Measurements from ENCODE around the gene TNRC6B.

The TNRC6B gene

DNA sequence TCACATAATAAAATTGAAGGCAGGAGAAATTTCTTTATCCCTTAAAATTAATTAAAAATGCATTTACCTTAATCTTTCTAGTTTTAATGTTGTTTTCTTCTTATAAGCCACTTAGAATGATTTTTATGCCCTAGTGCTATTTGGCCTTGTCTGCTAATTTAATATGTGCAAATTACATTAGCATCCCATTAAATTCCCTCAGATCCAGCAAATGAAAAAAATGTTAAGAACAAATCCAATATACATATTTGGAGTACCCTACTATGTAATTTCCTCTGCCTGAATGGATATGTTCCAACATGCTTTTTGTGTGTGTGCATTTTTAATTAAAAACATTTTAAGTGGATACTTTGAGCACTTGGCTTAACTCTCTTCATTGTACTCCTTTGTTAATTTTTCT, 56.9 kb downstream of the TNRC6B start:
- DNase-seq (ENCODE audit: low read depth in 2 of 2): no peak
- H3K4me3 ChIP-seq (replicated peaks in 1 of 2; ENCODE audit: low read depth in 2 of 2, low read length in 2 of 2): no peak overlapping the region
- TF ChIP-seq, protein P1, sequence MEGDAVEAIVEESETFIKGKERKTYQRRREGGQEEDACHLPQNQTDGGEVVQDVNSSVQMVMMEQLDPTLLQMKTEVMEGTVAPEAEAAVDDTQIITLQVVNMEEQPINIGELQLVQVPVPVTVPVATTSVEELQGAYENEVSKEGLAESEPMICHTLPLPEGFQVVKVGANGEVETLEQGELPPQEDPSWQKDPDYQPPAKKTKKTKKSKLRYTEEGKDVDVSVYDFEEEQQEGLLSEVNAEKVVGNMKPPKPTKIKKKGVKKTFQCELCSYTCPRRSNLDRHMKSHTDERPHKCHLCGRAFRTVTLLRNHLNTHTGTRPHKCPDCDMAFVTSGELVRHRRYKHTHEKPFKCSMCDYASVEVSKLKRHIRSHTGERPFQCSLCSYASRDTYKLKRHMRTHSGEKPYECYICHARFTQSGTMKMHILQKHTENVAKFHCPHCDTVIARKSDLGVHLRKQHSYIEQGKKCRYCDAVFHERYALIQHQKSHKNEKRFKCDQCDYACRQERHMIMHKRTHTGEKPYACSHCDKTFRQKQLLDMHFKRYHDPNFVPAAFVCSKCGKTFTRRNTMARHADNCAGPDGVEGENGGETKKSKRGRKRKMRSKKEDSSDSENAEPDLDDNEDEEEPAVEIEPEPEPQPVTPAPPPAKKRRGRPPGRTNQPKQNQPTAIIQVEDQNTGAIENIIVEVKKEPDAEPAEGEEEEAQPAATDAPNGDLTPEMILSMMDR (IDR thresholded peaks at IDR 0.05; ENCODE audit: low read depth, low read length): no peak

DNA sequence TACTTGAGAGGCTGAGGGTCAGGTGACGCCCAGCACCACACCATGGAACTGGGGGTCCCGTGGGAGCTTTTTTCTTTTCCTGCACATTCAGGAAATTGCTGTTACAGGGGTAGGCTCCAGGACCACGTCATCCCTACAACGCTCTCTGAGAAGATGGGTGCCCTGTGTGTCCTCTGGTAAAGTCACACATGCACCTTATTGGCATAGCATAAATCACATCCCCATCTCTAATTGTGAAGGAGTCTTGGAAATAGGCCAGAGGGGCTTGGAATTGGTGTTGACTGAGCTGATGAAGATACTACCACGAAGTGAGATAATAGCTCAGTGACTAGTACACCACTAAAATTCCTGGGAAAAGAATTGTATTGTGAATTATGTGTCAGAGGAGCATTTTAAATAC, 57.6 kb downstream of the TNRC6B start:
- no peak for DNase-seq (ENCODE audit: low read depth in 2 of 2)
- TF ChIP-seq, protein P1 (IDR thresholded peaks at IDR 0.05; ENCODE audit: low read depth, low read length): no peak

DNA sequence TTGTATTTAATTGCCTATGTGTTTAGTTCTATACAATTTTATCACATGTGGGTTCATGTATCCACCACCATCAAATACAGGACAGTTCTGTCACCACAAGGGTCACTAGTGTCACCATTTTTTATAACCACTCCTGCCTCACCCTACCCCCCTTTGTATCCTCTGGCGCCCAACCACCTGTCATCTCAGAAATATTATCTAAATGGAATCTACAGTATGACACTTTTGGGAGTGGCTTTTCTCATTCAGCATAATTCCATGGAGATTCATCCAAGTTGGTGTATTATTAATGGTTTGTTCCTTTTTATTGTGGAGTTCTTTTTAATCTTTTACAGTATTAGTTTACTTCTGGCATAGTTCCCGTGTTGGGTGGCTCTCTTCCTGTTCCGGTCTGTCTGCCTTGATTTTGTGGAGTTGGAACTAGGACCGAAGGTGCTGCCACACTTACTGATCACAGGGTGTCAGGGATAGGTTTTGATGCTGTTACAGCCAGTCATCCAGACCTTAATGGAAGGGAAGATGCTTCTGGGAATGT, 58.5 kb downstream of the TNRC6B start:
- H3K4me3 ChIP-seq (replicated peaks in 1 of 2; ENCODE audit: low read depth in 2 of 2, low read length in 2 of 2): no peak overlapping the region
- TF ChIP-seq, protein P1 (IDR thresholded peaks at IDR 0.05; ENCODE audit: low read depth, low read length): no peak
- DNase-seq (ENCODE audit: low read depth in 2 of 2): no peak

More for the DNA sequence above, 57.6 kb downstream of the TNRC6B start:
- H3K4me3 ChIP-seq (replicated peaks in 1 of 2; ENCODE audit: low read depth in 2 of 2, low read length in 2 of 2): no peak overlapping the region

DNA sequence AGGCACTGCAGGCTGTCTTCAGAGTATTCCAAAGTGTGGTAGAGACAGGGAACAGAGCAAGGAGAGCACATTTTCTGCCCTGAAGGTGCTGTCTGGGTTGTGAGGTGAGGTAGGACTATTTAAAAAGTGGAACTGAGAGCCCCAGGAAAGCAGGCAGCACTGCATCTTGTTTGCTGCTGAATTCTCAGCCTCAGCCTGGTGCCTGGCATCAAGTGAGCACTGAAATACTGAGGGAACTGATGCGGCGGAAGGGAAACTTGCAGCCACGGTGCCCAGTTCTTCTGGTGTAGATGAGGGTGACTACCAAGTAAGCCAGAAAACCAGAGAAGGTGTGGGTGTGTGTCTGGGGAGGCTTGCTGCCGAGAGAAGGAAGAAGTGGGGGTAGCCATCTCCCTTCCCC, 59.5 kb downstream of the TNRC6B start:
- TF ChIP-seq, protein P1 (IDR thresholded peaks at IDR 0.05; ENCODE audit: low read depth, low read length): no peak
- DNase-seq (ENCODE audit: low read depth in 2 of 2): no peak
- no peak overlapping the region for H3K4me3 ChIP-seq (replicated peaks in 1 of 2; ENCODE audit: low read depth in 2 of 2, low read length in 2 of 2)

DNA sequence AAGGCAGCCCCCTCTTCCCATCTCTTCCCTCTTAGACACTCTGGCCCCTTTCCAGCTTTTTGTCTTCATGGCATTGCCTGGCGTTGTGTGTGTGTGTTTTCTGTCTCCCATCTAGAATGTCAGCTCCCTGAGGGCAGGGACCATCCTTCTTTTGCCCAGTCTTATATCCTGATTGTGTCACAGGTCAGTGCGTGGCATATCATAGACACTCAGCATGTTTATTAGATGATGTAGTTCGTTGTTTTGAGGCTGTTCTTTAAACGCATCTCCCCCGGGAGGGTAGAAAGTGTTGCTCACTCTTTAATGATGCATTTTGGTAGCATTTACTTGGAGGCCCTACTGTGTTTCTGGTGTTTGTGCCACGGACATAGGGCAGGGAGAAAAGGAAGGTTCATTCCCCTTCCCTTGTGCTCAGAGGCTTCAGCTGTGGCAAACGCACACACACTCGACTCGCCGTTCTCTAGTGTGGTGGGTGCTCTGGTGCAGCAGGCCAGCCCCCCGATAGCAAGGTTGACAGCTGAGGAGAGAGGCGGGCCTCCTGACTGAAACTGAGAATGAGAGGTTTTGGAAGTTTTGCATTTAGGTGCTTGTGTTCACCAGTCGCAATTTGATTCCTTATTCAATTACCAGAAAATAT, 60.2 kb downstream of the TNRC6B start:
- no peak overlapping the region for H3K4me3 ChIP-seq (replicated peaks in 1 of 2; ENCODE audit: low read depth in 2 of 2, low read length in 2 of 2)
- peak in 1 of 2 donors; percentile 68 for DNase-seq (ENCODE audit: low read depth in 2 of 2)
- TF ChIP-seq, protein P1 (IDR thresholded peaks at IDR 0.05; ENCODE audit: low read depth, low read length): no peak

DNA sequence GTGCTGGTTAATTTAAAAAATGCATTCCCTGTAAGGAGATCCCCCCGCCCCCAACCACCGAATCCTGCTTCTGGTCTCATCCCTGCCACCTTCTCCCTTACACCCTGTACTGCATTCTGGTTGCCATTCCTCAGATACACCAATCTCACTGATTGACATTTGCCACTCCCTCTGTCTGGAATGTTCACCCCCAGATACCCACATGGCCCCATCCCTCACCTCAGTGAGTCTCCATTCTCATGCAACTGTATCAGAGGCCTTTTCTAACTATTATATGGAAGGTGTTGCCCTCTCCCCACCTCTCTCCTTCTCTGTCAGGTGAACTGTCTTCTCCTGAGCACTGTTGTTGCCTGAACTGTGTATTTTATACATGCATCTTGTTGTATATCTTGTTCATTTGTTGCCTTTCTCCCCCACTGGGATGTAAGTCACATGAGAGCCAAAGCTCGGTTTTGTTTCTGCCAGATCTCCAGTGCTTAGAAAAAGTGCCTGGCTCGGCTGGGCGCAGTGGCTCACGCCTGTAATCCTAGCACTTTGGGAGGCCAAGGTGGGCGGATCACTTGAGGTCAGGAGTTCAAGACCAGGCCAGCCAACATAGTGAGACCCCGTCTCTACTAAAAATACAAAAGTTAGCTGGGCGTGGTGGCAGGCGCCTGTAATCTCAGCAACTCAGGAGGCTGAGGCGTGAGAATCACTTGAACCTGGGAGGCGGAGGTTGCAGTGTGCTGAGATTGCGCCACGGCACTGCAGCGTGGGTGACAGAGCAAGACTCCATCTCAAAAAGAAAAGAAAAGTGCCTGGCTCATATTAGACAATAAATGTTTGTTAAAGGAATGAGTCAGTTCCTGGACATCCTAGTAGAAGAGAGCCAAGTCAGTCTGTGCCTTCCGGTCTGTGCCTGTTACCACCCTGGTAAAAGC, 61.0 kb downstream of the TNRC6B start:
- H3K4me3 ChIP-seq (replicated peaks in 1 of 2; ENCODE audit: low read depth in 2 of 2, low read length in 2 of 2): no peak overlapping the region
- peak; percentile 83 to 90 for DNase-seq (ENCODE audit: low read depth in 2 of 2)
- TF ChIP-seq, protein P1 (IDR thresholded peaks at IDR 0.05; ENCODE audit: low read depth, low read length): no peak

Measured in cardiac fibroblast (primary cell).